ENCODE results near the gene ARFGEF3. TPM values are rescaled to one million over a fixed set of nuclear protein-coding genes. Genes with fewer than 3 reads are reported as not detected.

The ARFGEF3 gene
- total RNA-seq, 1 experiment from 2014 or later = 0.71 TPM

DNA sequence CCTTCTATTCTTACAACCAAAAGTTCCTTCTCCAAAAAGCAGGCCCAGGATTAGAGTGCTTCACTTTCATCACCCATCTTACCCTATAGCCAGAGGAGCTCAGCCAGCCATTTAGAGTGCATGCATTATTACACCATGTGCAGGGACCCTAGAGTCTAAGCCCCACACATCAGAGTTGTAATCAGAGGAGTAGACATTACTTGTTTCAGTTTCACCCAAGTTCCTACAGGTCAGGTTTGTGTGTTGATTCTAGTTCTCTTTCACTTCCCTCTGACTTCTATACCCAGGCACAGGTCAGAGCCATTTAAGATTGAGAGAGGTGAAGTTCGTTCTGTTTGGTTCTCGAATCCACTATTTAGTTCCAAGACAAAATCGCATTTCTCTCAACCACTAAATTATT lies 16.3 kb upstream of the ARFGEF3 start:
- no peak for TF ChIP-seq EZH2 (IDR thresholded peaks at IDR 0.05; ENCODE audit: borderline replicate concordance, low read depth, low read length, poor library complexity, severe bottlenecking)
- no peak for TF ChIP-seq CTCF (conservative IDR thresholded peaks at IDR 0.05; ENCODE audit: low read depth, low read length)
- DNase-seq (ENCODE audit: low spot score) = no peak
- Histone ChIP-seq H3K9me3 (ENCODE audit: low read depth, low read length, poor library complexity, severe bottlenecking) (no peaks in the 10 kb centered on the region), H3K4me1 (ENCODE audit: insufficient read depth, low read length, poor library complexity, severe bottlenecking) (no peaks in the 10 kb centered on the region), H3K4me3 (ENCODE audit: low read depth, low read length, poor library complexity, severe bottlenecking) (no peak overlapping the region), H3K27ac (ENCODE audit: low read depth, low read length, poor library complexity, severe bottlenecking) (no peak overlapping the region), H3K27me3 (replicated peaks; ENCODE audit: insufficient read depth, low read depth, low read length, poor library complexity) (peaks cover 14% of the 10 kb centered on the region), H3K36me3 (ENCODE audit: insufficient read depth, low read length, poor library complexity, severe bottlenecking) (no peaks in the 10 kb centered on the region)
- BruUV-seq (replicated peaks) = no TSS peak
- ChIA-PET POLR2A (ENCODE audit: low non-redundant PET) (no interaction called here), CTCF (no interaction called here)
- intact Hi-C loops (cut with micrococcal nuclease; ENCODE audit: unreplicated experiment) = no loop called here

DNA sequence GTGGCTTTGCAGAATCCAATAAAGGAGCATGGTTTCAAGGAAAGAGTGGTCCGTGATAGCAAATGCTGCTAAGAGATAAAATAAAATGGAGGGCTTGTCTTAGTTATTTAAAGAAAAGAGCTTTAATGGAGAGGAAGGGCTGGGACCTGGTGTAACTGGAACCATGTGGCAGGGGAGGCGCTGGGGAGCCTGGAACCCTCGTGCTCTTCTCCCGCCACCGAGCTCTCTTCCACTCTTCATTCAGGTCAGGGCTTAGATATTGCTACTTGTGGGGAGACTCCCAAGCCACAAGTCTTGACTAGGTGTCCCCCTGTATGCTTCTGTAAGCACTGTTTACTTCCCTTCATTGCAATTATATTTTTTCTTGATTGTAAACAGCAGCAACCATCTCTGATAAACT lies 15.2 kb upstream of the ARFGEF3 start:
- Histone ChIP-seq H3K9me3 (ENCODE audit: low read depth, low read length, poor library complexity, severe bottlenecking) (no peaks in the 10 kb centered on the region), H3K27ac (ENCODE audit: low read depth, low read length, poor library complexity, severe bottlenecking) (no peak overlapping the region), H3K27me3 (replicated peaks; ENCODE audit: insufficient read depth, low read depth, low read length, poor library complexity) (peaks cover 18% of the 10 kb centered on the region), H3K4me1 (ENCODE audit: insufficient read depth, low read length, poor library complexity, severe bottlenecking) (no peaks in the 10 kb centered on the region), H3K36me3 (ENCODE audit: insufficient read depth, low read length, poor library complexity, severe bottlenecking) (no peaks in the 10 kb centered on the region), H3K4me3 (ENCODE audit: low read depth, low read length, poor library complexity, severe bottlenecking) (no peak overlapping the region)
- DNase-seq (ENCODE audit: low spot score) = no peak
- CTCF ChIA-PET = no interaction called here
- no peak for TF ChIP-seq EZH2 (IDR thresholded peaks at IDR 0.05; ENCODE audit: borderline replicate concordance, low read depth, low read length, poor library complexity, severe bottlenecking)
- TF ChIP-seq CTCF (conservative IDR thresholded peaks at IDR 0.05; ENCODE audit: low read depth, low read length) = no peak
- intact Hi-C loops (cut with micrococcal nuclease; ENCODE audit: unreplicated experiment) = no loop called here
- POLR2A ChIA-PET (ENCODE audit: low non-redundant PET) = no interaction called here
- no TSS peak for BruUV-seq (replicated peaks)

DNA sequence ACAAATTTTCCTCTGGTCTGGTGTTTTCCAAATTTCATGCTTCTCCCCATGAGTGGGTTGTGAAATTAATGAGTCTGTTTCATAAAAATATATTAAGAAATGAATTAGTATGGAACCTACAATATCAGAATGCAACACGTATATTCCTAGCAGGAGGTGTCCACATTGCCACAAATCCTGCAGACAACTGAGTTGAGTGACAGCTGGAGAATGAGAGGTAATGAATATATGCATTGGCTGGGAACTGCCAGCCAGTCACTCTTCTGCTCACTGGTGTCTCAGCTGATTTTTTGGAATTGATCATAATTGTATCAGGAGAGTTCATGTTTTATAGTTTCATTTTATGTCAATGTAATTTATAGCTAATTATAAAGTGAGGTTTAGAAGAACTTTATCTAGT lies 6.3 kb upstream of the ARFGEF3 start:
- DNase-seq (ENCODE audit: low spot score) = no peak
- ChIA-PET POLR2A (ENCODE audit: low non-redundant PET) (no interaction called here), CTCF (no interaction called here)
- Histone ChIP-seq H3K4me3 (ENCODE audit: low read depth, low read length, poor library complexity, severe bottlenecking) (no peak overlapping the region), H3K27me3 (replicated peaks; ENCODE audit: insufficient read depth, low read depth, low read length, poor library complexity) (peaks cover 46% of the 10 kb centered on the region), H3K4me1 (ENCODE audit: insufficient read depth, low read length, poor library complexity, severe bottlenecking) (no peaks in the 10 kb centered on the region), H3K27ac (ENCODE audit: low read depth, low read length, poor library complexity, severe bottlenecking) (no peak overlapping the region), H3K9me3 (ENCODE audit: low read depth, low read length, poor library complexity, severe bottlenecking) (peaks cover 4% of the 10 kb centered on the region), H3K36me3 (ENCODE audit: insufficient read depth, low read length, poor library complexity, severe bottlenecking) (no peaks in the 10 kb centered on the region)
- no TSS peak for BruUV-seq (replicated peaks)
- TF ChIP-seq CTCF (conservative IDR thresholded peaks at IDR 0.05; ENCODE audit: low read depth, low read length) (no peak), EZH2 (IDR thresholded peaks at IDR 0.05; ENCODE audit: borderline replicate concordance, low read depth, low read length, poor library complexity, severe bottlenecking) (no peak)
- intact Hi-C loops (cut with micrococcal nuclease; ENCODE audit: unreplicated experiment) = no loop called here

Data from A673 (cell line).